GM10847 (cell line): ENCODE results near the gene PEX11B.

Experiments used
- POLR2A ChIP-seq: IDR thresholded peaks from 2 replicates; pipeline ENCODE4 v1.6.1; 2011; ENCODE audit not compliant: insufficient read length; ENCODE audit errors: extremely low read depth

PEX11B gene, protein sequence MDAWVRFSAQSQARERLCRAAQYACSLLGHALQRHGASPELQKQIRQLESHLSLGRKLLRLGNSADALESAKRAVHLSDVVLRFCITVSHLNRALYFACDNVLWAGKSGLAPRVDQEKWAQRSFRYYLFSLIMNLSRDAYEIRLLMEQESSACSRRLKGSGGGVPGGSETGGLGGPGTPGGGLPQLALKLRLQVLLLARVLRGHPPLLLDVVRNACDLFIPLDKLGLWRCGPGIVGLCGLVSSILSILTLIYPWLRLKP

DNA sequence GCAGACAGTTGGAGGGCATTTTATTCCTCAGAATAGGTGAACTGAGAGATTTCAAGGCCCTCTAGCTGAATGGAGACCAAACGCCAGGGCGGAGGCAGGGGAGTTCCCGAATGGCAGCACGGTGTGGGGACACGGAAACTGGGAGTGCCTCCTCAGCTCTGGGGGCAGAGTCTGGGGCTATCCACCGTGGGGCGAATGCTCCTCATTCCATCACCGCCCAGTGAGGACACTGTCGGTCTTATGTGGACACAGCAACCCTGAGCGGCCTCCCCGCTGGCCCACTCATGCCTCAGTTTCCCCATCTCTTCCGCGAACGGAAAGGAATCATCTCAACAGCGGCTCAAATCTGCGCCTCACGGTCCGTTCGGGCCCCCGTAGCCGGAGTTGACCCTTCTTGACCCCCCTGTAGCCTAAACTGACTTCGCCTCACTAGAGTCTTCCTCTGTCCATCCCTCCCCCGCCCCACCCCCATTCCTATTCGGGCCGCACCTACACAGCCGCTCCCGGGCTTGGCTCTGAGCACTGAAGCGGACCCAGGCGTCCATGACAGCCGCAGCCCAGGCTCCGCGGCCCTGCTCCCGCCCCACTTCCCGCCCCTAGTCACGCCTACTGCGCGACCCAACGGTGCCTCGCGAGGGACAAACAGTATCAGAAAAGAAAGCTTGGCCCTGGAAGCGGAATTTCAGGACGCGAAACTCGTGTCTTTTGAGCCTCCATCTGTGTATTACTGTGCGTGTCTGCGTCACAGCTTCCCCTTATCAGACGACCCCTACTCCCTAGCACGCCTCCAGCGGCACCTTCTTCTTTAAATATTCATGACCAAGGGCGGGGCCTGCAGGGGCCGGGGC, at the start of gene PEX11B:
Gene PEX11B (minus strand): TSS at position 574 of the 848 bp plus-strand sequence. CDS start 29 bp downstream, at position 545.
- peak; percentile 63 for TF ChIP-seq POLR2A

DNA sequence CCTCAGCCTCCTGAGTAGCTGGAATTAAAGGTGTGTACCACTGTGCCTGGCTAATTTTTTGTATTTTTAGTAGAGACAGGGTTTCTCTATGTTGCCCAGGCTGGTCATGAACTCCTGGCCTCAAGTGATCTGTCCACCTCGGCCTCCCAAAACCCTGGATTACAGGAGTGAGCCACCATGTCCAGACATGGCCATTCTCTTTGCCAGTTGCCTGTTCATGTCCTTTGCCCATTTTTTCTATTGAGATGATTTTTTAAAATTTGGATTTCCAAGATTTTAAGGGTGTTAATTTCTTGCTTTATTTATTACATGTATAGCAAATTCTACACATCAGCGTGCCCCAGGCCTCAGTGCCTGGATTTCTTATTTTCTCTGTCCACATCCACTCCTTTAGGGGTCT, 48.8 kb upstream of the PEX11B start:
- no peak for TF ChIP-seq POLR2A

DNA sequence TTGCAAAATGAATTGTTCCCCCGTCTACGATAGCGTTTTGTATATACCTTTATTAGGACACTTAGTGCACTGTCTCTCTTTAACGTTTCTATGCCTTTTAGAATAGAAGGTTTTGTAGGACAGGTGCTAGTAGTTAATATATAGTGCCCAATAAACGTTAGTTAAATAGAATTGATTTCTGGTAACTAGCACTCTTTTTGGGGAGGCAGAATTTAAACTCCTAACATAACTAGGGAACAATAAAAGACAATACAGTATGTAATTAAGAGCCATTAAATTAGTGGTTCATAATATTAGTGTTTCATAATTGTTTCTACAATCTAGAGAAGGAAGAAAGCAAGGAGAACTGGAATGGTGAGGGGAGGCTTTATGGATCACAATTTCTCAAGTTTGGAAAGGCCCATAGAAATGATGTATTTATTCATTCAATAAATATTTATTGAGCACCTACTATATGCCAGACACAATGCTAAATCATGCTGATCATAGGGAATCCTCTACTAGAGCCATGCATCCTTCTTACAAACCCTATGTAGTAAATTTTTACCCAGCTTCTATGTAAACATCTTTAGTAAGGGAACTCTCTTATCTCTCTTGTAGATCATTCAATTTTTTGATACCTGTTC, 46.7 kb upstream of the PEX11B start:
- TF ChIP-seq POLR2A = no peak

- TF ChIP-seq POLR2A = peak; percentile 89
Measured at GRCh38 chr1:145964328-145965118, 46.0 kb upstream of the PEX11B start, which contains the start of the genes ANKRD34A and POLR3GL. Gene ANKRD34A (minus strand): TSS chr1:145964575. CDS start chr1:145961759, 2,816 bp downstream. Gene POLR3GL (plus strand): TSS chr1:145964690. CDS start chr1:145974866, 10,176 bp downstream.

DNA sequence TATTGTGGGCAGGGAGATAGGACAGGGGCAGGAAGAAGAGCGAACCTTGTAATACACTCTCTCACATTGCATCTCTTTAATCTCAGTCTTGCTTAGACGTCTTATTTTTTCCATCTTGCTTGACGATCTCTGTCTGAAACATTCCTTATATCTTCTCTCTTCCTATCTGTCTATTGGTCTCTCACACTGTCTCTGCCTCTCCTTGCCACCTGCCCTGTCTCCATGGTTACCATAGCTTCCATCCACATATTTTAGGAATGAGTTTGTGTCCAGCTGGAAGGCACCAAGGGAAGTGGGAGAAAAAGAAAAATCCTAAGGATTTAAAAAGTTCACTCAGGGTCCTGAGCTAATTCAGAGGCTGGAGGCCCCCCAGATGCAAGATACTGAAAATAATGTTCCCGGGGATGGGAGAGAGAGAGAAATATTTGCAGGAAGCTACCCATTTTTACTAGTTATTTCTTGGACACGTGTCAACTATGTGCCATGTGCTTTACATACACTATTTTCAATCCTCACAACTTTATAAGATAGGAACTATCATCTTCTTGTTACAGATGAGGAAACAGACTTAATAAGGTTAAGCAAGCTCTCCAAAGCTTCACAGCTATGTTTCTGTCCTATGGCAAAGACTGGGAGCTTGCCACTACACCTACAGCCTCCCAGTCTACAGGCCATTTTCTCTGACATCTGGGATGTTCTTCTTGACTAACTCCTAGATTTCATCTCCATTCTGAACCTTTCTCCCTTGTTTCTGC, 44.9 kb upstream of the PEX11B start:
- no peak for TF ChIP-seq POLR2A

DNA sequence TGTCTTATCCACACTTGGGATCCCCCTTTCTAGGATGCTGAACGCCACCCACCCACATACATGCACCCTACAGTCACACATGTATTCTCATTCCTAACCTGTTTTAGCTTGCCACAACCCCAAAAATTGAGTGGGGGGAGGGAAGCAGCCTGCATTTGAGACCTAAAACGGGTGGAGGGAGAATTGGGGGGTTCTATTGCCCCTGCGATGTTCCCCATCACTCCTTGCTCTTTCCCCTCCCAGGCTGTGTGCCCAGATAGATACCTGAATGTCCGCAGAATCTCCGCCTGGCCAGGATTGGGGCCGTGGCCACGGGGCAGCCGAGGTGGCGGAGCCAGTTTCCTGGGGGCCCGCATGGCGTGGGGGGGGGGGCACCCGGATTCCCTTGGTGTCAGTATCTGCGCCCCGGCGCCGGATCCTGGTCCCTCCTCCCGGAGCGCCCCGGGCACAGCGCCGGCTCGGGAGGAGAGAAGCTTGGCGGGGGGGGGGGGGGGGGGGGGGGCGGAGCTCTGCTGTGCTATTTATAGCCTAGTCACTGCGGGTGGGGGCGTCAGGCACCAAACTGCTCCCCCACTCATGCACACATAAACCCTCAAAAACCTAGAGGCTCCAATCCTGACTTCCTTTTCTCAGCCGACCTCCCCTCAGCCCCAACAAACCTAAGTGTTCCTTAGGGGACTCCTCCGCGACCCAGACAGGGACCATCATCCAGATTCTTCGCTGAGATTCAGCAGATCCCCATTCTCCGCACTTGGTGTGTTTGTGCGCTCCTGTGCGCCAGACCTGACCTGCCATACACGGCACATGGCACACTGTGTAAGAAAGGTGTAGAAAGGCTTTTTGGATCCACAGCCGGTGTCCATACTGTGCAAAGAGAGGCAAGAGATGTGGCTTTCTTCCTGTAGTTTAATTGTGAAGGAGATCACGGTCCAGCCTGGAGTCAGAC, 43.9 kb upstream of the PEX11B start:
- TF ChIP-seq POLR2A = no peak

DNA sequence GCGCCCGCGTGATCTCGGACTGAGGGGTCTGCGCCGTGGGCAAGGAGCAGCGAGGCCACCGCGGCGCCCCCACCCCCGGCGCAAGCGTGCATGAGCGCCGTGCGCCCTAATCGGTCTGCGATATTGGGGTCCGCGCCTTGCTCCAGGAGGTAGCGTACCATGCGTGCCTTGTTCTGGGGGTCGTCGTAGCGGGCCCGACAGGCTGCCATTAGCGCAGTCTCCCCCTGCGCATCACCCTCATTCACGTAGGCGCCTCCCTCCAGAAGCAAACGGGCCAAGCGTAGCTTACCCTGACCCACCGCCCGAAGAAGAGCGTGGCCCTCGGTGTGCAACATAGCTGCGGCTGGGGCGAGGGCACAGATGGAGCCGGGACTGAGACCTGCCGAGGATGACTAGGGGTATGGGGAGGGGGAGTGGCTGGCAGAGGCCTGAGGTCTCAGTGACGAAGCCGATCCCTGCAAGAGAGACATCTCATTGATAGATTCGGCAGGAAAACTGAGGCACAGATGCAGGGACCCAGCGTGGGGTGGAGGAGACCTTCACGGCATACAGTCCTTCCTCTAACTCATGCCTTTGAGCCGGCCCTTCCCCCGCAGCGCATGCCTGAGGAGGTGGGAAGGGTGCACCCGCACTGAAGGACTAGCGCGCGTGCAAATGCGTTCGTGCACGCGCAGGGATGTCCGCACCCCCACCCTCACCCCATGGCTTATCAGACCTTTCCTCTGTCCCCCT, 43.1 kb upstream of the PEX11B start:
- no peak for TF ChIP-seq POLR2A

DNA sequence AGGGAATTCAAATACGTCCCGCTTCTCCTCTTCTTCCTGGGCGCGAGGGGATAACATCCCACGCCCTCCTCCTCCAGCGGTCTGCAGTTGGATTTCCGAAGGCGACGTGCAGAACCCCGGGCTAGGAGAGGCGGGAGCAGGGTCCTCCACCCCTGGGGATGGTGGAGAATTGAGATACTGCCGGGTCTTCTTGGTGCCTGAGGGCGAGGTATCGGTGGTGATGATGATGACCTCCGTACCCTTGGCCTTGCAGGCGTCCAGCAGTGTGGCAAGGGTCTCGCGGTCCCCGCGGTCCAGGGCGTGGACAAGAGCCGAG, 42.5 kb upstream of the PEX11B start:
- TF ChIP-seq POLR2A = no peak

GRCh38 chr1:145960468-145961108, 42.1 kb upstream of the PEX11B start:
- TF ChIP-seq POLR2A = no peak

DNA sequence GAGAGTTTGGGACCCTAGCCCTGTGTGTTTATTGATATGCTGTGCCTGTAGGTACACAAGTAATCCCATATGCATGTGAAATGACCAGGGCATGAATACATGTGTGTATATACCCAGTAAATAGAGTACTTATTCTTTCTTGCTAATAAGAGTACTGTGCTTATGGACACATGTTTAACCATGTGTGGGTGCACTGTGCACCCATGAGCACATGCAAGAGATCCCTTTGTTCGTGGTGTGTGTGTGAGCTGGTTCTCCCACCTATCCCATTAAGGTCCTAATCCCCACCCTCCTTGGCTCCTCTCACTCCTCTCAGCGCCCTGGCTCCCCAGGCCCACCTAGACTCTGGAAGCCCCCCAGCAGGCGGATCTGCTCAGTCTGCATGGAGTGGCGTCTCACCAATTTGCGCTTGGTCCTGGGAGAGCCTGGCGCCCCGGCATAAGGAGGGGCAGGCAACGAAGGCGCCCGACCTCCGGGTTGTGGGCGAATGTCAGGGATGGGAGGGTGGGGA, 41.5 kb upstream of the PEX11B start:
- TF ChIP-seq POLR2A = no peak

GRCh38 chr1:145959333-145959732, 40.8 kb upstream of the PEX11B start:
- TF ChIP-seq POLR2A = no peak

- TF ChIP-seq POLR2A = no peak
Measured at GRCh38 chr1:145958734-145959133, 40.2 kb upstream of the PEX11B start.
